Activated CD4-positive, alpha-beta T cell treated with anti-CD3 and anti-CD28 coated beads, Interleukin-2, amount 10 ng/mL, durations not matched to agents 7 days and 5 days (primary cell): Measurements from ENCODE around the gene MST1. TPM values are rescaled to one million over a fixed set of nuclear protein-coding genes. Genes with fewer than 3 reads are reported as not detected.

Source experiments
- CTCF ChIA-PET: fragments of 350-600 bp; sonication (Branson Sonifier 250); formaldehyde crosslinking; loops from one replicate; lab custom pipeline; 2021; ENCODE audit warnings: antibody characterized with exemption; lab: Charles Lee
- POLR2A ChIA-PET: fragments of 350-600 bp; sonication (Branson Sonifier 250); formaldehyde crosslinking; loops from one replicate; lab custom pipeline; 2021; ENCODE audit warnings: antibody characterized with exemption; lab: Charles Lee
- DNase-seq: peaks from one replicate; pipeline ENCODE4 v3.0.0-alpha.2; 2020
- H3K27ac Mint-ChIP-seq: one replicate; pipeline ENCODE4 v1.8.0; 2021; ENCODE audit warnings: mild to moderate bottlenecking, moderate library complexity, mixed read lengths
- H3K27me3 Mint-ChIP-seq: one replicate; pipeline ENCODE4 v1.8.0; 2021; ENCODE audit warnings: mixed read lengths
- H3K36me3 Mint-ChIP-seq: one replicate; pipeline ENCODE4 v1.8.0; 2021; ENCODE audit warnings: low read depth, mixed read lengths
- H3K4me1 Mint-ChIP-seq: one replicate; pipeline ENCODE4 v1.8.0; 2021; ENCODE audit warnings: mixed read lengths
- H3K4me3 Mint-ChIP-seq: one replicate; pipeline ENCODE4 v1.8.0; 2021; ENCODE audit warnings: mild to moderate bottlenecking, moderate library complexity, mixed read lengths
- H3K9me3 Mint-ChIP-seq: one replicate; pipeline ENCODE4 v1.8.0; 2021; ENCODE audit warnings: mixed read lengths
- total RNA-seq, 2 experiments: library from RNA; stranded (reverse); gene quantifications; one replicate each; pipeline ENCODE4 v1.2.3, GENCODE V29; 2021

Gene MST1
- total RNA-seq, 2 experiments from 2014 or later = 8.4 to 10.0 TPM

- Mint-ChIP-seq H3K4me3 (no peak overlapping the region), H3K36me3 (no peaks in the 10 kb centered on the region), H3K27ac (no peak overlapping the region), H3K27me3 (peaks cover 2% of the 10 kb centered on the region), H3K9me3 (no peaks in the 10 kb centered on the region), H3K4me1 (no peaks in the 10 kb centered on the region)
- no peak for DNase-seq
- ChIA-PET POLR2A (no interaction called here), CTCF (interaction anchor here (1.2 to 1.7 kb wide), 2 partner anchors 9 to 10 kb away, joined by 3 to 4 read pairs; no protein-coding TSS in a partner anchor)
These were observed 46.5 kb downstream of the MST1 start for GRCh38 chr3:49642708-49643145.

GRCh38 chr3:49641921-49642707 is 47.2 kb downstream of the MST1 start:
- Mint-ChIP-seq H3K36me3 (no peaks in the 10 kb centered on the region), H3K4me1 (no peaks in the 10 kb centered on the region), H3K27me3 (peaks cover 2% of the 10 kb centered on the region), H3K9me3 (no peaks in the 10 kb centered on the region), H3K4me3 (no peak overlapping the region), H3K27ac (no peak overlapping the region)
- CTCF ChIA-PET = interaction anchor here (1.2 to 1.7 kb wide), 2 partner anchors 8 to 10 kb away, joined by 3 to 4 read pairs; no protein-coding TSS in a partner anchor
- DNase-seq = no peak
- POLR2A ChIA-PET = no interaction called here

- no peaks in the 10 kb centered on the region for H3K9me3 Mint-ChIP-seq
- POLR2A ChIA-PET = no interaction called here
- H3K36me3 Mint-ChIP-seq = no peaks in the 10 kb centered on the region
- DNase-seq = no peak
- H3K27ac Mint-ChIP-seq = no peak overlapping the region
- H3K27me3 Mint-ChIP-seq = peaks cover 2% of the 10 kb centered on the region
- CTCF ChIA-PET = interaction anchor here (0.6 to 1.9 kb wide), 2 partner anchors 58 to 65 kb away, joined by 3 to 5 read pairs; no protein-coding TSS in a partner anchor
- H3K4me1 Mint-ChIP-seq = no peaks in the 10 kb centered on the region
- H3K4me3 Mint-ChIP-seq = no peak overlapping the region
These were observed 48.0 kb downstream of the MST1 start for GRCh38 chr3:49641292-49641691.

- H3K4me1 Mint-ChIP-seq = no peaks in the 10 kb centered on the region
- ChIA-PET CTCF (interaction anchor here (1.0 to 1.9 kb wide), 4 partner anchors 11 to 100 kb away, joined by 3 to 5 read pairs (median 4); no protein-coding TSS in a partner anchor), POLR2A (no interaction called here)
These were observed 49.7 kb downstream of the MST1 start for GRCh38 chr3:49639551-49639950.

GRCh38 chr3:49638445-49638844 is 50.8 kb downstream of the MST1 start:
- Mint-ChIP-seq H3K4me1 (no peaks in the 10 kb centered on the region), H3K9me3 (no peaks in the 10 kb centered on the region), H3K36me3 (no peaks in the 10 kb centered on the region), H3K27ac (no peak overlapping the region), H3K4me3 (no peak overlapping the region), H3K27me3 (peaks cover 2% of the 10 kb centered on the region)
- ChIA-PET CTCF (interaction anchor here (0.9 to 2.7 kb wide), 4 partner anchors 10 to 321 kb away, joined by 3 to 12 read pairs (median 6); no protein-coding TSS in a partner anchor), POLR2A (no interaction called here)
- DNase-seq = no peak

More at GRCh38 chr3:49639551-49639950, 49.7 kb downstream of the MST1 start:
- Mint-ChIP-seq H3K27ac (no peak overlapping the region), H3K4me3 (no peak overlapping the region), H3K9me3 (no peaks in the 10 kb centered on the region), H3K27me3 (peaks cover 2% of the 10 kb centered on the region), H3K36me3 (no peaks in the 10 kb centered on the region)
- DNase-seq = no peak

- CTCF ChIA-PET = interaction anchor here (0.6 to 2.7 kb wide), 4 partner anchors 33 to 397 kb away, joined by 3 to 12 read pairs (median 6); no protein-coding TSS in a partner anchor
- no peak overlapping the region for H3K27ac Mint-ChIP-seq
- POLR2A ChIA-PET = no interaction called here
These were observed 52.2 kb downstream of the MST1 start for GRCh38 chr3:49636883-49637609.

GRCh38 chr3:49634736-49635135 is 54.5 kb downstream of the MST1 start:
- no peak for DNase-seq
- Mint-ChIP-seq H3K4me3 (no peak overlapping the region), H3K4me1 (no peaks in the 10 kb centered on the region)

More at GRCh38 chr3:49636883-49637609, 52.2 kb downstream of the MST1 start:
- Mint-ChIP-seq H3K4me3 (no peak overlapping the region), H3K4me1 (no peaks in the 10 kb centered on the region), H3K27me3 (peaks cover 5% of the 10 kb centered on the region), H3K9me3 (no peaks in the 10 kb centered on the region), H3K36me3 (no peaks in the 10 kb centered on the region)
- no peak for DNase-seq

More at GRCh38 chr3:49634736-49635135, 54.5 kb downstream of the MST1 start:
- H3K27ac Mint-ChIP-seq = no peak overlapping the region
- ChIA-PET POLR2A (no interaction called here), CTCF (no interaction called here)
- H3K27me3 Mint-ChIP-seq = peaks cover 7% of the 10 kb centered on the region
- H3K9me3 Mint-ChIP-seq = no peaks in the 10 kb centered on the region
- no peaks in the 10 kb centered on the region for H3K36me3 Mint-ChIP-seq

Other genes starting within 250 kb of the MST1 start
- 10 to 100 TPM; 15.4 to 18.1 TPM for gene DAG1, start 219.2 kb downstream of the MST1 start, total RNA-seq
- under 1 TPM; 0.06 to 0.07 TPM for gene BSN, start 135.0 kb downstream of the MST1 start, total RNA-seq
- 100 to 1,000 TPM; 137 TPM for gene APEH, start 15.1 kb downstream of the MST1 start, total RNA-seq
- gene RNF123, start 83 bp upstream of the MST1 start, total RNA-seq = 10 to 100 TPM; 47.5 to 49.2 TPM
- gene AMIGO3, start 30.2 kb upstream of the MST1 start, total RNA-seq = under 1 TPM in 1 of 2 experiments, not detected in 1; 0.30 TPM
- gene GMPPB, start 34.5 kb upstream of the MST1 start, total RNA-seq = 10 to 100 TPM; 36.5 to 46.0 TPM
- 10 to 100 TPM; 35.7 to 38.9 TPM for gene IP6K1, start 97.1 kb upstream of the MST1 start, total RNA-seq
- gene CDHR4, start 110.4 kb upstream of the MST1 start, total RNA-seq = under 1 TPM in 1 of 2 experiments, not detected in 1; 0.08 TPM
- gene INKA1, start 113.8 kb upstream of the MST1 start, total RNA-seq = under 1 TPM; 0.46 to 0.60 TPM
- 100 to 1,000 TPM; 249 to 256 TPM for gene UBA7, start 124.5 kb upstream of the MST1 start, total RNA-seq
- gene TRAIP, start 167.1 kb upstream of the MST1 start, total RNA-seq = 10 to 100 TPM; 30.9 to 31.0 TPM
- not detected for gene CAMKV, start 180.4 kb upstream of the MST1 start, total RNA-seq
- gene MST1R, start 214.4 kb upstream of the MST1 start, total RNA-seq = 1 to 10 TPM; 4.1 to 5.2 TPM
- gene MON1A, start 240.3 kb upstream of the MST1 start, total RNA-seq = 10 to 100 TPM; 12.8 to 14.1 TPM